BE2C (cell line): Measurements from ENCODE around the gene TLN1.

Source experiments
- DNase-seq: peaks from one replicate; pipeline ENCODE4 v3.0.0-alpha.2; 2020
- H3K27me3 ChIP-seq: fragments of 250-450 bp; sonication (Bioruptor Pico); 2 replicates; pipeline ENCODE4 v1.5.1; 2020; ENCODE audit warnings: mild to moderate bottlenecking
- H3K36me3 ChIP-seq: fragments of 250-450 bp; sonication (Bioruptor Pico); 2 replicates; pipeline ENCODE4 v1.5.1; 2020; ENCODE audit warnings: mild to moderate bottlenecking
- H3K4me1 ChIP-seq: fragments of 250-450 bp; sonication (Bioruptor Pico); 2 replicates; pipeline ENCODE4 v1.5.1; 2020
- H3K4me3 ChIP-seq: 2 replicates; pipeline ENCODE4 v1.5.1; 2011; ENCODE audit warnings: low read depth, low read length
- H3K9me3 ChIP-seq: fragments of 250-450 bp; sonication (Bioruptor Pico); 2 replicates; pipeline ENCODE4 v1.5.1; 2020
- TF ChIP-seq, protein P1 (sequence below): IDR thresholded peaks from 2 replicates; pipeline ENCODE4 v1.5.1; 2012; ENCODE audit warnings: mild to moderate bottlenecking, low read depth, low read length

The TLN1 gene

GRCh38 chr9:35689542-35690293, 42.3 kb downstream of the TLN1 start, which contains the start of gene TPM2:
TSS of gene TPM2 (minus strand) at chr9:35689925. CDS start at chr9:35689817, 108 bp downstream.
- H3K9me3 ChIP-seq, result no peaks in the 10 kb centered on the region
- TF ChIP-seq, protein P1, sequence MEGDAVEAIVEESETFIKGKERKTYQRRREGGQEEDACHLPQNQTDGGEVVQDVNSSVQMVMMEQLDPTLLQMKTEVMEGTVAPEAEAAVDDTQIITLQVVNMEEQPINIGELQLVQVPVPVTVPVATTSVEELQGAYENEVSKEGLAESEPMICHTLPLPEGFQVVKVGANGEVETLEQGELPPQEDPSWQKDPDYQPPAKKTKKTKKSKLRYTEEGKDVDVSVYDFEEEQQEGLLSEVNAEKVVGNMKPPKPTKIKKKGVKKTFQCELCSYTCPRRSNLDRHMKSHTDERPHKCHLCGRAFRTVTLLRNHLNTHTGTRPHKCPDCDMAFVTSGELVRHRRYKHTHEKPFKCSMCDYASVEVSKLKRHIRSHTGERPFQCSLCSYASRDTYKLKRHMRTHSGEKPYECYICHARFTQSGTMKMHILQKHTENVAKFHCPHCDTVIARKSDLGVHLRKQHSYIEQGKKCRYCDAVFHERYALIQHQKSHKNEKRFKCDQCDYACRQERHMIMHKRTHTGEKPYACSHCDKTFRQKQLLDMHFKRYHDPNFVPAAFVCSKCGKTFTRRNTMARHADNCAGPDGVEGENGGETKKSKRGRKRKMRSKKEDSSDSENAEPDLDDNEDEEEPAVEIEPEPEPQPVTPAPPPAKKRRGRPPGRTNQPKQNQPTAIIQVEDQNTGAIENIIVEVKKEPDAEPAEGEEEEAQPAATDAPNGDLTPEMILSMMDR, result no peak
- H3K36me3 ChIP-seq, result no peaks in the 10 kb centered on the region
- DNase-seq, result no peak
- no peaks in the 10 kb centered on the region for H3K27me3 ChIP-seq
- peak within 1 kb of the TSS; percentile 74 for H3K4me3 ChIP-seq
- no peaks in the 10 kb centered on the region; the same call in 1 of the 2 replicates for H3K4me1 ChIP-seq

- H3K27me3 ChIP-seq, result no peaks in the 10 kb centered on the region
- no peaks in the 10 kb centered on the region; the same call in 1 of the 2 replicates for H3K4me1 ChIP-seq
- TF ChIP-seq, protein P1, result no peak
- DNase-seq, result no peak
- no peaks in the 10 kb centered on the region for H3K9me3 ChIP-seq
- no peak overlapping the region for H3K4me3 ChIP-seq
- no peaks in the 10 kb centered on the region for H3K36me3 ChIP-seq
Measured at GRCh38 chr9:35688558-35689541, 43.1 kb downstream of the TLN1 start.

DNA sequence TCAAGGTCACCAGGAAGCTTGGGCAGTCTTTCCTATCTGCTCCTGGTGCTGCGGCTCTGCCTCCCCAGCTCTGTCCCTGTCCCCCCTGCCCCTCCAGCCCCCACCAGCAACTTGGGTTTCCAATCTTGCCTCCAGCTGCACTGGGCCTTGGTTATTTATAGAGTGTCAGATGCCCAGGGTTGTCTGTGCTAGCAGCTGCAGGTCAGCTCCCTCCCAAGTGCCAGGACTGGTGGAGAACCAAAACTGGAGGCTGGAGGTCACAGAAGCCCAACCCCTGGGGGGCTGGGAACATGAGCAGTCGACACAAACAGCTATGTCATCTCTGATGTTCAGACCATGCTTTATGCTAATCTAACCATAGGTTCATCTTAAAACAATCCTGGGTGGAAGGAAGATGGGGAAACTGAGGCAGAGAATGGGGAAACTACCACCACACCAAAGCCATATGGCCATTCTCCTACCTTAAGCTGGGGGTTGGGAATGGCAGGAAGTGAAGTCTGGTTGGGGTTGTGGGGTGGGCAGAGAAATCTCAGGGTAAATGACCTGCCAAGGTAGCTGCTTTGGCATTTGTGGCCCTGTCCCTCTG, 43.9 kb downstream of the TLN1 start:
- H3K9me3 ChIP-seq, result no peaks in the 10 kb centered on the region
- H3K4me3 ChIP-seq, result no peak overlapping the region
- no peak for DNase-seq
- TF ChIP-seq, protein P1, result no peak
- no peaks in the 10 kb centered on the region; the same call in 1 of the 2 replicates for H3K4me1 ChIP-seq
- H3K27me3 ChIP-seq, result no peaks in the 10 kb centered on the region
- no peaks in the 10 kb centered on the region for H3K36me3 ChIP-seq

DNA sequence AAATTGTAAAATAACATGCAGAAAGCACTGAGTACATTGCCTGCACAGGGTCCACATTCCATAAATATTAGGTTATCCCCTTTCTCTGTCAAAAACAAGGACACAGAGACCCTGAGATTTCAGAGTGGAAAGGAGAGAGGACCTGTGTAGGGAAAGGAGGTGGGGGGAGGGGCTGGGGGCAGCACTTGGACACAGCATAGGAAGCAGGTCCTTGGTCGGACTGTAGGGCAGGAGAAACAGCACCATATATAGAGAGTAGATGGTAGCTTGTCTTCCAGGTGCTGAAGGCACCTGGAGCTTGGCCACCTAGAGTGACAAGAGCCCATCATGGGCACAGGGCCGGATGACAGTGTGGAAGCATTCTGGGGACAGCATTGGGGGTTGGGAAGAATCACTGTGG, 44.7 kb downstream of the TLN1 start:
- Histone ChIP-seq H3K4me3 (no peak overlapping the region), H3K4me1 (no peaks in the 10 kb centered on the region; the same call in 1 of the 2 replicates), H3K9me3 (no peaks in the 10 kb centered on the region), H3K36me3 (no peaks in the 10 kb centered on the region), H3K27me3 (no peaks in the 10 kb centered on the region)
- TF ChIP-seq, protein P1, result no peak
- no peak for DNase-seq

DNA sequence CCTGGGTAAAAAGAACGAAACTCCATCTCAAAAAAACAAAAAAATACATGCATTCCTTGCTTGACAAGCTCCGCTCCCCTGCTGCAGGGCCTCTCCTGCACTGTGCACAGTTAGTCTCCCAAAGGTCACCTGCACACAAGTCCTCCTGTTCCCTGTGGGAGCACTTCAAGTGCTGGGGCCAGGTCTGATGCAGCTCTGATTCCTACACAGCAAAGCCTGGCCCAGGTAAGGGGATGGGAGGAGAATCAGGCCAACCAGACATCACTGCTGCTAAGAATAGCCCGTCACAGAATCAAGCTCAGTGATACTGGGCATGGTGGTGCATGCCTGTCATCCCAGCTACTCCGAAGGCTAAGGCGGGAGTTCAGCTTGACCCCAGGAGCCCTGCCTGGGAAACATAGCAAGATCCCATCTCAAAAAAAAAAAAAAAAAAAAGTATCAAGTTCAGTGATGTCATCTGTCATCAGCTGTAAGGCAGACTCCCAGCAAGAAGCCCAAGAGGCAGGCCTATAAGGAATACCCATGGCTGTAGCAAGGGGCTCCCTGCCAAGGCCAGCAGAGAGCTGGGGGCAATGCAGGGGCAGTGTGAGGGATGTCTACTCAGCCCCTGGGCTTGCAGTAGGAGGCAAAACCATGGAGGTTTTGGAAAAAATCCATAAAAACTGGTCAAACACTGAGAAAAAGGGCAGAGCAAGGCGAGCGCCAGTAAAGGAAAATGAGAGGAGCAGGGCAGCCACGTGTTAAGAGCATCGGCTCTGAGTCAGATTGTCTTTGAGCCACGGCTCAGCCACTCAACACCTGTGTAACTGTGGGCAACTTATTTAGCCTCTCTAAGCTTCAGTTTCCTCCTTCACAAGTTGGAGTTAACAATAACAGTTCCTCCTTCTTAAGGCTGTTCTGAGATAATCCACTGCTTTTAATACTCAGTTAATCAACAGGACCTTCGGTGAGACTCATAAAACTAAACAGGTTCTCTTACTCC, 45.5 kb downstream of the TLN1 start:
- Histone ChIP-seq H3K4me3 (no peak overlapping the region), H3K27me3 (no peaks in the 10 kb centered on the region), H3K9me3 (no peaks in the 10 kb centered on the region), H3K4me1 (no peaks in the 10 kb centered on the region; the same call in 1 of the 2 replicates), H3K36me3 (no peaks in the 10 kb centered on the region)
- TF ChIP-seq, protein P1, result no peak
- DNase-seq, result no peak
